Caco-2 (cell line): ENCODE data around the gene KIAA1671. TPM values are rescaled to one million over a fixed set of nuclear protein-coding genes. Genes with fewer than 3 reads are reported as not detected.

Experiments
- BruUV-seq: library from RNA; stranded (reverse); fragments of 400-500 nt; replicated peaks from 2 replicates; lab custom pipeline; 2021; lab: Mats Ljungman, UMichigan
- CTCF ChIA-PET: fragments of 300-600 bp; sonication (Branson Sonifier 250); formaldehyde crosslinking; loops from one replicate; lab custom pipeline; 2022; ENCODE audit warnings: antibody characterized with exemption; lab: Charles Lee
- POLR2A ChIA-PET: fragments of 300-600 bp; sonication (Branson Sonifier 250); formaldehyde crosslinking; loops from one replicate; lab custom pipeline; 2022; ENCODE audit warnings: antibody characterized with exemption; lab: Charles Lee
- DNase-seq, 2 experiments: peaks; one replicate each; pipeline versions ENCODE4 v3.0.0 to v3.0.0-alpha.2; 2020 to 2022
- H3K27me3 ChIP-seq: replicated peaks from 2 replicates; pipeline ENCODE4 v1.6.0; 2011; ENCODE audit warnings: low read length; ENCODE audit not compliant: control insufficient read depth, insufficient read depth
- H3K36me3 ChIP-seq: 2 replicates; pipeline ENCODE4 v1.5.1; 2011; ENCODE audit warnings: low read length; ENCODE audit not compliant: control insufficient read depth, insufficient read depth
- H3K4me1 ChIP-seq: fragments of 250-450 bp; sonication (Bioruptor Pico); 2 replicates; pipeline ENCODE4 v1.5.1; 2020; ENCODE audit warnings: mild to moderate bottlenecking
- H3K4me3 ChIP-seq: 2 replicates; pipeline ENCODE4 v1.5.1; 2011; ENCODE audit warnings: low read depth, mild to moderate bottlenecking, control low read depth, low read length
- H3K9me3 ChIP-seq: fragments of 250-450 bp; sonication (Bioruptor Pico); 2 replicates; pipeline ENCODE4 v1.5.1; 2020; ENCODE audit warnings: mild to moderate bottlenecking, moderate library complexity
- H3K27ac Mint-ChIP-seq: one replicate; pipeline ENCODE4 v1.8.0; 2022; ENCODE audit warnings: mixed read lengths; ENCODE audit not compliant: unreplicated experiment
- H3K27me3 Mint-ChIP-seq: one replicate; pipeline ENCODE4 v1.8.0; 2022; ENCODE audit warnings: mixed read lengths; ENCODE audit not compliant: insufficient read depth, unreplicated experiment
- H3K36me3 Mint-ChIP-seq: one replicate; pipeline ENCODE4 v1.8.0; 2022; ENCODE audit warnings: mild to moderate bottlenecking, mixed read lengths; ENCODE audit not compliant: insufficient read depth, unreplicated experiment
- H3K4me1 Mint-ChIP-seq: one replicate; pipeline ENCODE4 v1.8.0; 2022; ENCODE audit warnings: low read depth, mixed read lengths; ENCODE audit not compliant: unreplicated experiment
- H3K4me3 Mint-ChIP-seq: one replicate; pipeline ENCODE4 v1.8.0; 2022; ENCODE audit warnings: mild to moderate bottlenecking, moderate library complexity, mixed read lengths; ENCODE audit not compliant: unreplicated experiment
- H3K9me3 Mint-ChIP-seq: one replicate; pipeline ENCODE4 v1.8.0; 2022; ENCODE audit warnings: mixed read lengths; ENCODE audit not compliant: unreplicated experiment
- intact Hi-C: fragments of 100-400 bp; cut with micrococcal nuclease; formaldehyde crosslinking; loops from one replicate; pipeline ENCODE4 v1.10.0; 2022; ENCODE audit not compliant: unreplicated experiment
- total RNA-seq: library from RNA; stranded (reverse); gene quantifications from 2 replicates; pipeline ENCODE4 v1.2.3, GENCODE V29; 2022
- TF ChIP-seq, protein P1 (sequence below), 2 experiments: fragments of 200-600 bp in 1 of 2; IDR thresholded peaks; 1 replicate in 1 of 2; 2 replicates in 1 of 2; pipeline versions ENCODE4 v1.5.1 to v1.8.0; 2011 to 2022; ENCODE audit warnings: antibody characterized with exemption in 1 of 2, control low read depth in 1 of 2, inconsistent platforms in 1 of 2, low read depth in 1 of 2, low read length in 1 of 2, mild to moderate bottlenecking in 1 of 2, moderate library complexity in 1 of 2; ENCODE audit not compliant: insufficient read depth in 1 of 2, severe bottlenecking in 1 of 2, unreplicated experiment in 1 of 2

Gene KIAA1671
- total RNA-seq, 1 experiment from 2014 or later, result 28.6 TPM

DNA sequence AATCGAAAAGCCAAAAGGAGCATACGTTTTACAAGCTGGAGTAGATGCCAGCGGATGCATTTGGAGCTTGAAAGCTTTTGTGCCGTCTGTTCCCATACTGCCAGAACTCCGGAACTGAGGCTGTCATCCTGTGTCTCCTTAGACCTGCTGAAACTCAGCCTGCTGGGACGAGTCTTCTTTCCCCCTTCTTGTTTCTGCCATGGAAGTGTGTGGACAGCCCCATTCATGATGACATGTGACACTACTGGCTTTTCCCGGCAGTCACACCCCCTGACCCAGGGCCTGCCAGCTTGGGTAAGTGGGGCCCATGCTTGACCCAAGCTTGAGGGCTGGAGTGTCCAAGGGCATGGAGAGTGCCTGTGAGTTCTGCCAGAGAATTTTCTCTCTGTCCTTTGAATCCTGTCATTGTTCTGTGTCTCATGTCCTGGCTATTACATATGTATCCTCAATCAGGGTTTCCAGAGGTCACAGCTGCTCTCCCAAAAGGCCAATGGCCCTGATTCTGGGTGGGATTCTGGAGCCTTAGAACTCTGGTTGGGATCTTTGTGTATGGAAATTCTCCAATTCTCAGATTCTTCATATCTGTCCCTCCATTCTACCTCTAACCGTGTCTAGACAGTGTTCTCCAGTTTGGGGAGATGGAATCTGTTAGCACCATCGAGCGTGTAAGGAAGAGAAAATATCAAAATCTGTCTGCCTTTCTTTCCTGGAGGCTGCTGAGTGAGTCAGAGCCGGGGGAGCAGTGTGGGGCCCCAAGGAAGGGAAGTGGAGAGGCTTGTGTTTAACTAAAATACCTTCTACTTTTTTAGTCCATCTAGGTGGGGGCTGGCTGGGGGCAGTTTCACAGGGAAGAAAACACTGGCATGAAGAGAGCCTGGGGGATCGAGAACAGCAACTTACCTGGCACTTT is 73.2 kb downstream of the KIAA1671 start:
- H3K4me3 Mint-ChIP-seq, result peak overlapping the region; percentile 21
- no peaks in the 10 kb centered on the region for H3K9me3 Mint-ChIP-seq
- no peaks in the 10 kb centered on the region for H3K27me3 ChIP-seq
- H3K36me3 Mint-ChIP-seq, result peaks cover 6% of the 10 kb centered on the region
- no peak for DNase-seq
- POLR2A ChIA-PET, result no interaction called here
- H3K36me3 ChIP-seq, result 0 out of 2 replicates have a peak, but pooled peaks cover 1% of the 10 kb centered on the region
- H3K9me3 ChIP-seq, result no peaks in the 10 kb centered on the region
- H3K4me1 ChIP-seq, result peaks cover 22% of the 10 kb centered on the region
- H3K27me3 Mint-ChIP-seq, result no peaks in the 10 kb centered on the region
- no peak overlapping the region for H3K4me3 ChIP-seq
- CTCF ChIA-PET, result no interaction called here
- no TSS peak for BruUV-seq
- TF ChIP-seq, protein P1, sequence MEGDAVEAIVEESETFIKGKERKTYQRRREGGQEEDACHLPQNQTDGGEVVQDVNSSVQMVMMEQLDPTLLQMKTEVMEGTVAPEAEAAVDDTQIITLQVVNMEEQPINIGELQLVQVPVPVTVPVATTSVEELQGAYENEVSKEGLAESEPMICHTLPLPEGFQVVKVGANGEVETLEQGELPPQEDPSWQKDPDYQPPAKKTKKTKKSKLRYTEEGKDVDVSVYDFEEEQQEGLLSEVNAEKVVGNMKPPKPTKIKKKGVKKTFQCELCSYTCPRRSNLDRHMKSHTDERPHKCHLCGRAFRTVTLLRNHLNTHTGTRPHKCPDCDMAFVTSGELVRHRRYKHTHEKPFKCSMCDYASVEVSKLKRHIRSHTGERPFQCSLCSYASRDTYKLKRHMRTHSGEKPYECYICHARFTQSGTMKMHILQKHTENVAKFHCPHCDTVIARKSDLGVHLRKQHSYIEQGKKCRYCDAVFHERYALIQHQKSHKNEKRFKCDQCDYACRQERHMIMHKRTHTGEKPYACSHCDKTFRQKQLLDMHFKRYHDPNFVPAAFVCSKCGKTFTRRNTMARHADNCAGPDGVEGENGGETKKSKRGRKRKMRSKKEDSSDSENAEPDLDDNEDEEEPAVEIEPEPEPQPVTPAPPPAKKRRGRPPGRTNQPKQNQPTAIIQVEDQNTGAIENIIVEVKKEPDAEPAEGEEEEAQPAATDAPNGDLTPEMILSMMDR (IDR thresholded peaks at IDR 0.05; ENCODE audit: insufficient read depth in 1 of 2, low read depth in 1 of 2, low read length in 1 of 2, severe bottlenecking in 1 of 2, unreplicated experiment in 1 of 2), result no peak
- intact Hi-C loops, result loop anchor here (5.0 kb wide), 1 partner anchor 73 kb away; the partner anchor contains the start of gene KIAA1671
- peak overlapping the region; percentile 64 for H3K27ac Mint-ChIP-seq
- H3K4me1 Mint-ChIP-seq, result peaks cover 19% of the 10 kb centered on the region

DNA sequence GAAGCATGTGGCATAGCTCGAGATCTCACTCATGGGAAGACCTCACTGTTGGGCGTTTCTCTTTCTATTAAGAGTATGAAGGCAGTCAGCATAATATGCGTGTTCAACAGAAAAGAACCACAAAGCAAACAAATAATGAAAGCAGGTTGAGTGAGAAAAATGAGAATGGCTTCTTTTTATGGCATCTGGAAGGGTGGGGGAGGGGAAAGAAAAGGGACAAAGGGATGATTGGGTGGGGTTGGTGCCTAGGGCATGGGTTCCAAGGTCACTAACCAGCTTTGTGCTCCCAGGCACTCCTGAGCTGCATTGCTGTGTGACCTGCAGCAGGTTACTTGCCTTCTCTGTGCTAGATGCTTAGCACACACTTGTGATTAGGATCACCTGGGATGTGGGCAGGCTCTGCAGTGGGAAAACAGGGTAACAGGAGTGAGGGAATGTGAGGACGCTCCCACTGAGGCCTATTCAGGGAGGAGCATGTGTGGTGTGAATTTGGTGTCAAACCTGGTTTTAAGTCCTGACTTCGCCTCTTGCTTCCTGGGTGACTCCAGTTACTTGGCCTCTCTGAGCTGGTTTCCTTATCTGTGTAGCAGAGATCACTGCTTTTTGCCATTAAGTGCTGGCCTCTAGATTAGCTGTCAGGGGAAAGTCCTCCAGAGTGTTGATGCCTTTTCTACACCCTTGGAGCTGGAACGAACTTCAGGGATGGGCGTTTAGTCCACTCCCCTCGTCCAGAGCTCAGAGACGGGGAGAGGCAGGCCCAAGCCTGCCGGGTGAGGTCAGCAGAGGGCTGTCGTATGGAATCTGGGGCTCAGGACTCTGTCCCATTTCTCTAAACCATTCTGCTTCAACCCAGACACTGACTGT is 74.8 kb downstream of the KIAA1671 start:
- intact Hi-C loops, result loop anchor here (5.0 kb wide), 1 partner anchor 75 kb away; the partner anchor contains the start of gene KIAA1671
- Histone ChIP-seq H3K9me3 (no peaks in the 10 kb centered on the region), H3K4me1 (peaks cover 22% of the 10 kb centered on the region), H3K27me3 (no peaks in the 10 kb centered on the region), H3K36me3 (peaks cover 1% of the 10 kb centered on the region; the same call in 1 of the 2 replicates), H3K4me3 (no peak overlapping the region)
- no TSS peak for BruUV-seq
- Mint-ChIP-seq H3K9me3 (no peaks in the 10 kb centered on the region), H3K4me1 (peaks cover 19% of the 10 kb centered on the region), H3K36me3 (peaks cover 11% of the 10 kb centered on the region), H3K27ac (peak overlapping the region; percentile 64), H3K27me3 (no peaks in the 10 kb centered on the region), H3K4me3 (no peak overlapping the region)
- TF ChIP-seq, protein P1 (IDR thresholded peaks at IDR 0.05; ENCODE audit: insufficient read depth in 1 of 2, low read depth in 1 of 2, low read length in 1 of 2, severe bottlenecking in 1 of 2, unreplicated experiment in 1 of 2), result no peak
- CTCF ChIA-PET, result interaction anchor here (1.0 kb wide), 1 partner anchor 22 kb away, joined by 4 read pairs; no protein-coding TSS in a partner anchor
- DNase-seq, result peak in 1 of 2 experiments; percentile 37
- POLR2A ChIA-PET, result interaction anchor here (0.6 kb wide), 2 partner anchors 27 to 42 kb away, joined by 3 to 4 read pairs; no protein-coding TSS in a partner anchor
